IPS-18a (cell line): Measurements from ENCODE around the gene USP36.
"Not testable (repeated sequence)": the region's sequence is repeated elsewhere in the genome, so short reads cannot be mapped to it uniquely, and the experiment has no call there.

Source experiments
- H3K27ac ChIP-seq: one replicate; pipeline ENCODE4 v1.5.1; 2013; ENCODE audit warnings: low read length
- H3K27me3 ChIP-seq: one replicate; pipeline ENCODE4 v1.6.1; 2013; ENCODE audit warnings: mild to moderate bottlenecking, low read length; ENCODE audit not compliant: control insufficient read depth, insufficient read depth
- H3K36me3 ChIP-seq: one replicate; pipeline ENCODE4 v1.6.1; 2013; ENCODE audit warnings: low read depth, low read length; ENCODE audit not compliant: control insufficient read depth
- H3K4me1 ChIP-seq: one replicate; pipeline ENCODE4 v1.6.1; 2013; ENCODE audit warnings: low read depth, low read length; ENCODE audit not compliant: control insufficient read depth
- H3K4me3 ChIP-seq: one replicate; pipeline ENCODE4 v1.5.1; 2013; ENCODE audit warnings: low read length
- H3K9ac ChIP-seq: one replicate; pipeline ENCODE4 v1.6.1; 2013; ENCODE audit warnings: mild to moderate bottlenecking, low read length, moderate library complexity
- H3K9me3 ChIP-seq: one replicate; pipeline ENCODE4 v1.6.1; 2013; ENCODE audit warnings: low read depth, low read length; ENCODE audit not compliant: control insufficient read depth

Gene USP36

GRCh38 chr17:78751447-78752161, 89.0 kb downstream of the USP36 start:
- Histone ChIP-seq H3K9ac (no peak overlapping the region), H3K36me3 (no peaks in the 10 kb centered on the region), H3K27ac (no peak overlapping the region), H3K4me1 (peaks cover under 1% of the 10 kb centered on the region), H3K9me3 (no peaks in the 10 kb centered on the region), H3K27me3 (no peaks in the 10 kb centered on the region), H3K4me3 (no peak overlapping the region)

- not testable (repeated sequence) for H3K9ac ChIP-seq, H3K36me3 ChIP-seq, H3K9me3 ChIP-seq, H3K4me1 ChIP-seq, H3K27me3 ChIP-seq, H3K4me3 ChIP-seq, H3K27ac ChIP-seq
Measured at GRCh38 chr17:78751000-78751399, 89.6 kb downstream of the USP36 start.

- H3K9ac ChIP-seq, result no peak overlapping the region
Measured at GRCh38 chr17:78748730-78749317, 91.8 kb downstream of the USP36 start.

GRCh38 chr17:78748048-78748729, 92.4 kb downstream of the USP36 start:
- H3K27ac ChIP-seq, result no peak overlapping the region
- H3K9me3 ChIP-seq, result no peaks in the 10 kb centered on the region
- peaks cover 6% of the 10 kb centered on the region for H3K4me1 ChIP-seq
- H3K36me3 ChIP-seq, result no peaks in the 10 kb centered on the region
- no peaks in the 10 kb centered on the region for H3K27me3 ChIP-seq
- no peak overlapping the region for H3K4me3 ChIP-seq
- H3K9ac ChIP-seq, result no peak overlapping the region

More at GRCh38 chr17:78748730-78749317, 91.8 kb downstream of the USP36 start:
- peaks cover 6% of the 10 kb centered on the region for H3K4me1 ChIP-seq
- no peaks in the 10 kb centered on the region for H3K9me3 ChIP-seq
- no peaks in the 10 kb centered on the region for H3K36me3 ChIP-seq
- H3K27me3 ChIP-seq, result no peaks in the 10 kb centered on the region
- no peak overlapping the region for H3K27ac ChIP-seq
- H3K4me3 ChIP-seq, result no peak overlapping the region

GRCh38 chr17:78747488-78747887, 93.1 kb downstream of the USP36 start:
- H3K27me3 ChIP-seq, result no peaks in the 10 kb centered on the region
- H3K9ac ChIP-seq, result no peak overlapping the region
- H3K36me3 ChIP-seq, result no peaks in the 10 kb centered on the region
- no peaks in the 10 kb centered on the region for H3K9me3 ChIP-seq
- H3K4me1 ChIP-seq, result peaks cover 6% of the 10 kb centered on the region
- no peak overlapping the region for H3K4me3 ChIP-seq
- no peak overlapping the region for H3K27ac ChIP-seq

GRCh38 chr17:78746949-78747269, 93.7 kb downstream of the USP36 start:
- no peaks in the 10 kb centered on the region for H3K9me3 ChIP-seq
- H3K27ac ChIP-seq, result no peak overlapping the region
- no peaks in the 10 kb centered on the region for H3K27me3 ChIP-seq
- peaks cover 6% of the 10 kb centered on the region for H3K4me1 ChIP-seq
- H3K9ac ChIP-seq, result no peak overlapping the region
- H3K4me3 ChIP-seq, result no peak overlapping the region
- H3K36me3 ChIP-seq, result no peaks in the 10 kb centered on the region

GRCh38 chr17:78746263-78746948, 94.2 kb downstream of the USP36 start:
- no peak overlapping the region for H3K27ac ChIP-seq
- H3K9ac ChIP-seq, result no peak overlapping the region
- no peaks in the 10 kb centered on the region for H3K36me3 ChIP-seq
- H3K4me1 ChIP-seq, result peaks cover 6% of the 10 kb centered on the region
- H3K27me3 ChIP-seq, result no peaks in the 10 kb centered on the region
- H3K4me3 ChIP-seq, result no peak overlapping the region
- no peaks in the 10 kb centered on the region for H3K9me3 ChIP-seq
